IMR-90 (cell line): ENCODE results near the gene MRPS15.

ENCODE experiments used
- CEBPB ChIP-seq: IDR thresholded peaks from 2 replicates; pipeline ENCODE4 v1.6.1; 2012; ENCODE audit warnings: low read depth, low read length, improper control_type of control experiment
- CTCF ChIP-seq: conservative IDR thresholded peaks from 2 replicates; pipeline ENCODE4 v1.5.1; 2012; ENCODE audit warnings: mild to moderate bottlenecking, low read depth, low read length, improper control_type of control experiment
- MAFK ChIP-seq: IDR thresholded peaks from 2 replicates; pipeline ENCODE4 v1.6.1; 2012; ENCODE audit warnings: low read depth, low read length, improper control_type of control experiment
- MAZ ChIP-seq: IDR thresholded peaks from 2 replicates; pipeline ENCODE4 v1.6.1; 2012; ENCODE audit warnings: low read depth, mild to moderate bottlenecking, low read length, improper control_type of control experiment, moderate library complexity, borderline replicate concordance
- MXI1 ChIP-seq: IDR thresholded peaks from 2 replicates; pipeline ENCODE4 v1.6.1; 2012; ENCODE audit warnings: low read depth, mild to moderate bottlenecking, low read length, moderate library complexity, borderline replicate concordance
- NFE2L2 ChIP-seq: fragments of 150-350 bp; IDR thresholded peaks from 2 replicates; pipeline ENCODE4 v1.6.1; 2016; ENCODE audit warnings: low read depth, mild to moderate bottlenecking, low read length
- POLR2A ChIP-seq: IDR thresholded peaks from 2 replicates; pipeline ENCODE4 v1.6.1; 2012; ENCODE audit warnings: mild to moderate bottlenecking, low read depth, low read length
- RAD21 ChIP-seq: IDR thresholded peaks from 2 replicates; pipeline ENCODE4 v1.6.1; 2012; ENCODE audit warnings: low read length, improper control_type of control experiment
- RCOR1 ChIP-seq: IDR thresholded peaks from 2 replicates; pipeline ENCODE4 v1.6.1; 2012; ENCODE audit warnings: mild to moderate bottlenecking, low read length, improper control_type of control experiment; ENCODE audit not compliant: insufficient replicate concordance
- RFX5 ChIP-seq: IDR thresholded peaks from 2 replicates; pipeline ENCODE4 v1.8.0; 2012; ENCODE audit warnings: low read depth, mild to moderate bottlenecking, low read length, moderate library complexity
- SMC3 ChIP-seq: fragments of 150-350 bp; IDR thresholded peaks from 2 replicates; pipeline ENCODE4 v1.6.1; 2016; ENCODE audit warnings: low read depth, mild to moderate bottlenecking, antibody characterized with exemption, low read length, moderate library complexity
- USF2 ChIP-seq: fragments of 150-350 bp; IDR thresholded peaks from 2 replicates; pipeline ENCODE4 v1.6.1; 2017; ENCODE audit warnings: mild to moderate bottlenecking, antibody characterized with exemption, low read length, low read depth

- TF ChIP-seq CTCF (no peak), USF2 (no peak), POLR2A (no peak), CEBPB (no peak), RCOR1 (no peak), SMC3 (no peak), MAFK (no peak), RAD21 (no peak), RFX5 (no peak), MXI1 (no peak), MAZ (no peak), NFE2L2 (no peak)
These were observed 751 bp downstream of the MRPS15 start for GRCh38 chr1:36463463-36463802.
